ENCODE measurements around the gene HAT1. TPM values are rescaled to one million over a fixed set of nuclear protein-coding genes. Genes with fewer than 3 reads are reported as not detected.

Gene HAT1
- total and polyA plus RNA-seq, 2 of the 4 experiments (the other 2 are of a cell fraction) = 24.4 to 42.1 TPM

- in situ Hi-C loops (cut with MboI; ENCODE audit: low sequenced_read_pairs) = no loop called here
- H2BK5ac ChIP-seq (ENCODE audit: low read depth, low read length, poor library complexity, severe bottlenecking) = no peak overlapping the region
- no peak overlapping the region for H3K14ac ChIP-seq (replicated peaks; ENCODE audit: low read depth, low read length)
- dilution Hi-C loops (cut with HindIII; ENCODE audit: low sequenced_read_pairs, unreplicated experiment) = no loop called here
- no peak overlapping the region for H3K4me2 ChIP-seq (ENCODE audit: low read depth, low read length)
- no peaks in the 10 kb centered on the region for H3K4me1 ChIP-seq (ENCODE audit: control insufficient read depth, insufficient read depth, low read length)
- no peak overlapping the region for H3K27ac ChIP-seq (ENCODE audit: insufficient read depth, low read length)
- peaks cover 50 to 70% of the 10 kb centered on the region in 2 experiments for H3K79me1 ChIP-seq (ENCODE audit: low read depth in 1 of 2, low read length in 2 of 2)
- H2BK120ac ChIP-seq (ENCODE audit: low read depth, low read length) = no peak overlapping the region
- CTCF ChIA-PET = no interaction called here
- TF ChIP-seq CHD1 (IDR thresholded peaks at IDR 0.05; ENCODE audit: low read depth, low read length) (no peak), SMC3 (IDR thresholded peaks at IDR 0.05; ENCODE audit: low read depth, low read length) (no peak), USF2 (IDR thresholded peaks at IDR 0.05; ENCODE audit: low read depth, low read length) (no peak), ELK1 (IDR thresholded peaks at IDR 0.05; ENCODE audit: borderline replicate concordance, low read depth, low read length) (no peak), MXI1 (IDR thresholded peaks at IDR 0.05; ENCODE audit: borderline replicate concordance, low read depth, low read length) (no peak), MAFK (IDR thresholded peaks at IDR 0.05; ENCODE audit: low read depth, low read length) (no peak), POLR2A (IDR thresholded peaks at IDR 0.05; ENCODE audit: low read depth, low read length) (no peak), MAZ (IDR thresholded peaks at IDR 0.05; ENCODE audit: borderline replicate concordance, low read depth, low read length) (no peak)
- no peak overlapping the region for H4K5ac ChIP-seq (ENCODE audit: low read depth, low read length)
- ATAC-seq (ENCODE audit: low read depth) = no peak
- no CpG with 5 or more reads among the region's 4 CpGs for whole genome bisulfite sequencing, 2 experiments (ENCODE audit: extremely low coverage in 2 of 2, insufficient read length in 1 of 2)
- H3K9ac ChIP-seq (ENCODE audit: low read depth, low read length) = no peak overlapping the region
- H4K20me1 ChIP-seq (ENCODE audit: insufficient read depth, low read length) = peaks cover 6% of the 10 kb centered on the region
- no peak overlapping the region for H4K91ac ChIP-seq (ENCODE audit: insufficient read depth, low read depth, low read length)
- intact Hi-C loops (cut with micrococcal nuclease) = no loop called here
- POLR2A ChIA-PET (ENCODE audit: unreplicated experiment) = no interaction called here
- H2AK9ac ChIP-seq (replicated peaks; ENCODE audit: low read depth, low read length, poor library complexity) = no peak overlapping the region
- no peak overlapping the region for H3K4ac ChIP-seq (ENCODE audit: low read depth, low read length)
- H3K9me3 ChIP-seq (ENCODE audit: control insufficient read depth, insufficient read depth, low read length) = no peaks in the 10 kb centered on the region
- no peak overlapping the region for H2BK15ac ChIP-seq (ENCODE audit: low read depth, low read length)
- no peak overlapping the region for H3K23ac ChIP-seq (ENCODE audit: low read depth, low read length)
- H3K18ac ChIP-seq (ENCODE audit: low read depth, low read length) = no peak overlapping the region
- H3K56ac ChIP-seq (ENCODE audit: extremely low read depth, insufficient read depth, low read length) = no peak overlapping the region
- no peak overlapping the region for H2BK20ac ChIP-seq (ENCODE audit: low read depth, low read length)
- H3K27me3 ChIP-seq (ENCODE audit: control insufficient read depth, insufficient read depth, low read length) = no peaks in the 10 kb centered on the region
- H3K4me3 ChIP-seq (ENCODE audit: insufficient read depth, low read depth, low read length) = no peak overlapping the region
- peaks cover 4% of the 10 kb centered on the region; the same call in 1 of the 2 replicates for H3K36me3 ChIP-seq (ENCODE audit: control insufficient read depth, insufficient read depth, low read length)
- BruUV-seq (replicated peaks) = no TSS peak
- H2AK5ac ChIP-seq (ENCODE audit: low read depth, low read length) = no peak overlapping the region
- DNase-seq = no peak
- H4K8ac ChIP-seq (ENCODE audit: low read depth in 2 of 2, low read length in 2 of 2) = no peak overlapping the region
- no peaks in the 10 kb centered on the region; the same call in 1 of the 2 replicates for H3K9me1 ChIP-seq (ENCODE audit: insufficient read depth, low read length)
- H2AFZ ChIP-seq (replicated peaks; ENCODE audit: low read length, poor library complexity) = no peak overlapping the region
Measured at GRCh38 chr2:171939743-171940071, 17.4 kb downstream of the HAT1 start.

All from IMR-90 (cell line).